Measurements from ENCODE around the gene SINHCAF.

The SINHCAF gene

GRCh38 chr12:31278424-31278823 is 47.5 kb downstream of the SINHCAF start:
- TF ChIP-seq CTCF (IDR thresholded peaks at IDR 0.05), result no peak

GRCh38 chr12:31277081-31277480 is 48.9 kb downstream of the SINHCAF start:
- no peak for TF ChIP-seq CTCF (IDR thresholded peaks at IDR 0.05)

GRCh38 chr12:31275491-31275890 is 50.5 kb downstream of the SINHCAF start:
- TF ChIP-seq CTCF (IDR thresholded peaks at IDR 0.05), result no peak

GRCh38 chr12:31274520-31275300 is 51.2 kb downstream of the SINHCAF start:
- TF ChIP-seq CTCF (IDR thresholded peaks at IDR 0.05), result no peak

- TF ChIP-seq CTCF (IDR thresholded peaks at IDR 0.05), result no peak
Measured at GRCh38 chr12:31272607-31273225, 53.2 kb downstream of the SINHCAF start.

- TF ChIP-seq CTCF (IDR thresholded peaks at IDR 0.05), result no peak
Measured at GRCh38 chr12:31267966-31268365, 58.0 kb downstream of the SINHCAF start.

- no peak for TF ChIP-seq CTCF (IDR thresholded peaks at IDR 0.05)
Measured at GRCh38 chr12:31265722-31266121, 60.2 kb downstream of the SINHCAF start.
